Endothelial cell of umbilical vein (primary cell): ENCODE data around the gene TGFB1. TPM values are rescaled to one million over a fixed set of nuclear protein-coding genes. Genes with fewer than 3 reads are reported as not detected.

ENCODE experiments used
- BruUV-seq: library from RNA; stranded (reverse); fragments of 400-500 nt; replicated peaks from 2 replicates; lab custom pipeline; 2021; lab: Mats Ljungman, UMichigan
- CTCF ChIA-PET: fragments of 300-600, 350-600 bp; sonication (Branson Sonifier 250); formaldehyde crosslinking; loops from one replicate; lab custom pipeline; 2021; ENCODE audit warnings: antibody characterized with exemption, inconsistent platforms; lab: Charles Lee
- POLR2A ChIA-PET: fragments of 300-600, 350-600 bp; sonication (Branson Sonifier 250); formaldehyde crosslinking; loops from one replicate; lab custom pipeline; 2021; ENCODE audit warnings: antibody characterized with exemption, inconsistent platforms; lab: Charles Lee
- DNase-seq: peaks from one replicate; pipeline ENCODE4 v3.0.0-alpha.2; 2011; ENCODE audit warnings: low read depth, low spot score
- FAIRE-seq: peaks from 2 replicates; lab custom pipeline; 2011; peaks lifted over from hg19 to GRCh38; lab: Jason Lieb, UNC
- H2AFZ ChIP-seq: 2 replicates; pipeline ENCODE4 v1.6.0; 2012; ENCODE audit warnings: low read depth, low read length, control low read depth, inconsistent platforms
- H3K27ac ChIP-seq: 2 replicates; pipeline ENCODE4 v1.5.1; 2011; ENCODE audit warnings: low read depth, mild to moderate bottlenecking, control low read depth, low read length, moderate library complexity; ENCODE audit not compliant: insufficient read depth
- H3K27me3 ChIP-seq, 2 experiments: 2 replicates each; pipeline versions ENCODE4 v1.6.0 to v1.6.1; 2011; ENCODE audit warnings: low read length in 2 of 2, mixed read lengths in 1 of 2; ENCODE audit not compliant: control insufficient read depth in 2 of 2, insufficient read depth in 2 of 2
- H3K36me3 ChIP-seq, 2 experiments: 2 replicates in 1 of 2; 3 replicates in 1 of 2; pipeline ENCODE4 v1.5.1; 2011; ENCODE audit warnings: low read length in 2 of 2, mild to moderate bottlenecking in 1 of 2, moderate library complexity in 1 of 2; ENCODE audit not compliant: control insufficient read depth in 2 of 2, insufficient read depth in 2 of 2; ENCODE audit errors: extremely low read depth in 1 of 2
- H3K4me1 ChIP-seq: 3 replicates; pipeline ENCODE4 v1.5.1; 2011; ENCODE audit warnings: mild to moderate bottlenecking, low read length; ENCODE audit not compliant: control insufficient read depth, insufficient read depth; ENCODE audit errors: extremely low read depth
- H3K4me2 ChIP-seq: 2 replicates; pipeline ENCODE4 v1.6.1; 2011; ENCODE audit warnings: low read length, control low read depth, mixed read lengths; ENCODE audit not compliant: insufficient read depth
- H3K4me3 ChIP-seq, 3 experiments: fragments of 200-600 bp in 1 of 3; sonication (generic), shearing (Covaris generic) in 1 of 3; replicated peaks in 1 of 3; 2 replicates each; pipeline ENCODE4 v1.5.1; 2011 to 2016; ENCODE audit warnings: control low read depth in 3 of 3, low read length in 3 of 3, mild to moderate bottlenecking in 2 of 3, inconsistent platforms in 1 of 3, low read depth in 1 of 3, moderate library complexity in 1 of 3; ENCODE audit not compliant: insufficient read depth in 1 of 3
- H3K79me2 ChIP-seq: 2 replicates; pipeline ENCODE4 v1.6.0; 2012; ENCODE audit warnings: low read length, inconsistent platforms; ENCODE audit not compliant: control insufficient read depth, insufficient read depth
- H3K9ac ChIP-seq: replicated peaks from 2 replicates; pipeline ENCODE3; 2011; ENCODE audit warnings: low read length, control low read depth; ENCODE audit not compliant: insufficient read depth; ENCODE audit errors: extremely low read depth
- H3K9me1 ChIP-seq: replicated peaks from 3 replicates; pipeline ENCODE4 v1.6.0; 2011; ENCODE audit warnings: mild to moderate bottlenecking, low read length; ENCODE audit not compliant: control insufficient read depth, insufficient read depth; ENCODE audit errors: extremely low read depth
- H3K9me3 ChIP-seq: replicated peaks from 2 replicates; pipeline ENCODE4 v1.5.1; 2012; ENCODE audit warnings: low read length, inconsistent platforms; ENCODE audit not compliant: control insufficient read depth, insufficient read depth
- H4K20me1 ChIP-seq: replicated peaks from 2 replicates; pipeline ENCODE3; 2011; ENCODE audit warnings: mild to moderate bottlenecking, low read length; ENCODE audit not compliant: control insufficient read depth, insufficient read depth; ENCODE audit errors: extremely low read depth
- EZH2 ChIP-seq: IDR thresholded peaks from 2 replicates; pipeline ENCODE4 v1.6.1; 2012; ENCODE audit warnings: borderline replicate concordance, low read depth, mild to moderate bottlenecking, moderate library complexity, low read length, inconsistent platforms; ENCODE audit not compliant: severe bottlenecking
- FOS ChIP-seq: IDR thresholded peaks from 2 replicates; pipeline ENCODE4 v1.6.1; 2011; ENCODE audit warnings: mild to moderate bottlenecking, low read length, moderate library complexity, borderline replicate concordance; ENCODE audit not compliant: insufficient read depth
- GATA2 ChIP-seq: IDR thresholded peaks from 2 replicates; pipeline ENCODE4 v1.7.0; 2011; ENCODE audit warnings: low read depth, mild to moderate bottlenecking, moderate library complexity, mixed read lengths, low read length; ENCODE audit not compliant: insufficient read length, insufficient read depth
- JUN ChIP-seq: IDR thresholded peaks from 2 replicates; pipeline ENCODE4 v1.6.1; 2011; ENCODE audit warnings: borderline replicate concordance, low read depth; ENCODE audit not compliant: insufficient read length, insufficient read depth
- MAX ChIP-seq: IDR thresholded peaks from 2 replicates; pipeline ENCODE4 v1.6.1; 2011; ENCODE audit not compliant: insufficient read depth, insufficient read length
- MYC ChIP-seq: IDR thresholded peaks from one replicate; pipeline ENCODE4 v1.6.1; 2011; ENCODE audit warnings: mild to moderate bottlenecking, low read depth, low read length
- POLR2A ChIP-seq: IDR thresholded peaks from 2 replicates; pipeline ENCODE4 v1.6.1; 2012; ENCODE audit warnings: low read depth, mild to moderate bottlenecking, control low read depth, low read length
- POLR2AphosphoS5 ChIP-seq: IDR thresholded peaks from 2 replicates; pipeline ENCODE4 v1.6.1; 2012; ENCODE audit warnings: low read depth, mild to moderate bottlenecking, control low read depth, low read length, moderate library complexity; ENCODE audit not compliant: insufficient read depth
- dilution Hi-C: fragments of 300-500 bp; cut with MboI; formaldehyde crosslinking; loops from one replicate; pipeline ENCODE4 v1.15.0; 2019; ENCODE audit warnings: low sequenced_read_pairs; ENCODE audit not compliant: extremely low pct_ligation_motif_present
- intact Hi-C: fragments of 100-400 bp; cut with micrococcal nuclease; formaldehyde crosslinking; loops from one replicate; pipeline ENCODE4 v1.10.0; 2022
- polyA plus RNA-seq, 4 experiments: library from polyadenylated mRNA; depleted of rRNA in 3 of 4; stranded (reverse) in 3 of 4; unstranded in 1 of 4; fragments of >200 nt; gene quantifications; 2 replicates each; pipeline versions ENCODE4 v1.2.1 to v1.2.3, GENCODE V29; 2011 to 2012; ENCODE audit warnings: missing spikeins in 1 of 4
- total RNA-seq: library from RNA; stranded (reverse); gene quantifications from 2 replicates; pipeline ENCODE4 v1.2.3, GENCODE V29; 2021
- TF ChIP-seq, protein P1 (sequence below), 2 donors: IDR thresholded peaks; 1 replicate in 1 of 2; 2 replicates in 1 of 2; pipeline ENCODE4 v1.5.1; 2011; ENCODE audit warnings: low read length in 2 of 2, mild to moderate bottlenecking in 2 of 2, moderate library complexity in 2 of 2, control low read depth in 1 of 2, inconsistent platforms in 1 of 2, low read depth in 1 of 2; ENCODE audit not compliant: insufficient read depth in 1 of 2; ENCODE audit errors: extremely low read depth in 1 of 2

The TGFB1 gene
- total and polyA plus RNA-seq, 2 donors (not counting 3 experiments of a cell fraction or from before 2014, with no cell fraction given): 64.4 to 250 TPM

- CTCF ChIA-PET: interaction anchor here (1.7 to 3.9 kb wide), 3 partner anchors 16 to 106 kb away, joined by 4 to 40 read pairs (median 5); partner anchors contain the start of genes CCDC97 and TGFB1
- intact Hi-C loops: loop anchor here (1.0 kb wide), 1 partner anchor 153 kb away; no protein-coding TSS in a partner anchor
- FAIRE-seq: peak; percentile 72
These were observed 27.6 kb downstream of the TGFB1 start for GRCh38 chr19:41325947-41326706.

More at GRCh38 chr19:41325947-41326706, 27.6 kb downstream of the TGFB1 start:
- dilution Hi-C loops: no loop called here
- no peaks in the 10 kb centered on the region for H3K9me1 ChIP-seq
- no peak for TF ChIP-seq MYC
- no peak for TF ChIP-seq POLR2A
- no peak for TF ChIP-seq POLR2AphosphoS5
- TF ChIP-seq JUN: no peak
- no peak for TF ChIP-seq MAX
- no peak for TF ChIP-seq FOS
- TF ChIP-seq, protein P1, sequence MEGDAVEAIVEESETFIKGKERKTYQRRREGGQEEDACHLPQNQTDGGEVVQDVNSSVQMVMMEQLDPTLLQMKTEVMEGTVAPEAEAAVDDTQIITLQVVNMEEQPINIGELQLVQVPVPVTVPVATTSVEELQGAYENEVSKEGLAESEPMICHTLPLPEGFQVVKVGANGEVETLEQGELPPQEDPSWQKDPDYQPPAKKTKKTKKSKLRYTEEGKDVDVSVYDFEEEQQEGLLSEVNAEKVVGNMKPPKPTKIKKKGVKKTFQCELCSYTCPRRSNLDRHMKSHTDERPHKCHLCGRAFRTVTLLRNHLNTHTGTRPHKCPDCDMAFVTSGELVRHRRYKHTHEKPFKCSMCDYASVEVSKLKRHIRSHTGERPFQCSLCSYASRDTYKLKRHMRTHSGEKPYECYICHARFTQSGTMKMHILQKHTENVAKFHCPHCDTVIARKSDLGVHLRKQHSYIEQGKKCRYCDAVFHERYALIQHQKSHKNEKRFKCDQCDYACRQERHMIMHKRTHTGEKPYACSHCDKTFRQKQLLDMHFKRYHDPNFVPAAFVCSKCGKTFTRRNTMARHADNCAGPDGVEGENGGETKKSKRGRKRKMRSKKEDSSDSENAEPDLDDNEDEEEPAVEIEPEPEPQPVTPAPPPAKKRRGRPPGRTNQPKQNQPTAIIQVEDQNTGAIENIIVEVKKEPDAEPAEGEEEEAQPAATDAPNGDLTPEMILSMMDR (IDR thresholded peaks at IDR 0.05; ENCODE audit: extremely low read depth in 1 of 2, insufficient read depth in 1 of 2, low read depth in 1 of 2, low read length in 2 of 2): no peak
- TF ChIP-seq GATA2: no peak
- TF ChIP-seq EZH2: no peak
- peaks cover 71% of the 10 kb centered on the region for H3K4me1 ChIP-seq
- DNase-seq: peak; percentile 87
- POLR2A ChIA-PET: no interaction called here
- H3K27me3 ChIP-seq: no peaks in the 10 kb centered on the region
- H3K4me2 ChIP-seq: peak overlapping the region; percentile 4
- H2AFZ ChIP-seq: no peak overlapping the region
- peak overlapping the region in 1 of 3 experiments; percentile 12 for H3K4me3 ChIP-seq
- peak overlapping the region; percentile 93 for H3K9ac ChIP-seq
- peaks cover 4 to 19% of the 10 kb centered on the region in 2 experiments for H3K36me3 ChIP-seq
- H3K27ac ChIP-seq: peak overlapping the region; percentile 100
- no peaks in the 10 kb centered on the region for H4K20me1 ChIP-seq
- H3K79me2 ChIP-seq: peaks cover 9% of the 10 kb centered on the region
- H3K9me3 ChIP-seq: no peaks in the 10 kb centered on the region
- BruUV-seq: no TSS peak
